Measurements from ENCODE around the gene RHOBTB3. TPM values are rescaled to one million over a fixed set of nuclear protein-coding genes. Genes with fewer than 3 reads are reported as not detected.

RHOBTB3 gene
- total and polyA plus RNA-seq, 10 of the 15 experiments (the other 5 are each of a cell fraction or from before 2014, with no cell fraction given), result 3.6 to 42.8 (median 8.4) TPM

- ChIA-PET CTCF (interaction anchor here (0.9 to 17.6 kb wide), 11 partner anchors 8 to 191 kb away, joined by 3 to 653 read pairs (median 8); partner anchors contain the start of gene GLRX), POLR2A (interaction anchor here (0.8 to 4.1 kb wide), 5 partner anchors 12 to 189 kb away, joined by 4 to 43 read pairs (median 23); partner anchors contain the start of genes GLRX and RFESD), RAD21 (ENCODE audit: unreplicated experiment) (interaction anchor here (0.9 to 11.7 kb wide), 10 partner anchors 16 to 191 kb away, joined by 3 to 186 read pairs (median 6); partner anchors contain the start of gene GLRX), SMC1A (ENCODE audit: uncharacterized antibody, unreplicated experiment) (interaction anchor here (1.1 to 21.9 kb wide), 9 partner anchors 12 to 172 kb away, joined by 4 to 622 read pairs (median 8); partner anchors contain the start of gene GLRX)
- no TSS peak for BruUV-seq (replicated peaks)
- Histone ChIP-seq H3K4me2 (ENCODE audit: control insufficient read depth, insufficient read depth) (peak overlapping the region; percentile 98), H3K4me3 (peak overlapping the region; percentile 72), H3K36me3 (ENCODE audit: control insufficient read depth in 2 of 2, insufficient read depth in 2 of 2, low read length in 1 of 2) (no peaks in the 10 kb centered on the region), H3K79me2 (ENCODE audit: control insufficient read depth, insufficient read depth, low read length) (peaks cover 4% of the 10 kb centered on the region), H3K9me3 (replicated peaks; ENCODE audit: control insufficient read depth, insufficient read depth, low read length) (no peaks in the 10 kb centered on the region), H4K20me1 (ENCODE audit: control insufficient read depth, insufficient read depth) (no peaks in the 10 kb centered on the region), H3K9ac (ENCODE audit: control insufficient read depth, insufficient read depth, low read length) (peak overlapping the region; percentile 75), H3K4me1 (ENCODE audit: control insufficient read depth, insufficient read depth, low read length) (peaks cover 22% of the 10 kb centered on the region), H3K27ac (ENCODE audit: control insufficient read depth, insufficient read depth) (peak overlapping the region; percentile 86), H2AFZ (ENCODE audit: control insufficient read depth, low read depth, low read length) (peak overlapping the region; percentile 59), H3K27me3 (replicated peaks in 1 of 2; ENCODE audit: control insufficient read depth in 2 of 2, insufficient read depth in 2 of 2, low read length in 1 of 2) (no peaks in the 10 kb centered on the region)
- ATAC-seq (peak; percentile 45), FAIRE-seq (no peak), DNase-seq (ENCODE audit: low read depth, low spot score) (no peak)
- intact Hi-C loops (cut with micrococcal nuclease; ENCODE audit: unreplicated experiment) (loop anchor here (5.0 kb wide), 1 partner anchor 104 kb away; the partner anchor contains the start of gene RHOBTB3), in situ Hi-C loops (cut with MboI) (no loop called here)
- TF ChIP-seq MYB (IDR thresholded peaks at IDR 0.05; ENCODE audit: borderline replicate concordance, low read depth, low read length), result no peak
- TF ChIP-seq HDGF (IDR thresholded peaks at IDR 0.05), result peak; percentile 79; the same call in 1 of the 2 replicates
- 0 out of 2 replicates have a peak, but pooled peaks have one; percentile 21 for TF ChIP-seq NBN (IDR thresholded peaks at IDR 0.05)
- peak; percentile 28; the same call in 1 of the 2 replicates for TF ChIP-seq MTA3 (IDR thresholded peaks at IDR 0.05; ENCODE audit: borderline replicate concordance, low read length)
- TF ChIP-seq, protein P1, sequence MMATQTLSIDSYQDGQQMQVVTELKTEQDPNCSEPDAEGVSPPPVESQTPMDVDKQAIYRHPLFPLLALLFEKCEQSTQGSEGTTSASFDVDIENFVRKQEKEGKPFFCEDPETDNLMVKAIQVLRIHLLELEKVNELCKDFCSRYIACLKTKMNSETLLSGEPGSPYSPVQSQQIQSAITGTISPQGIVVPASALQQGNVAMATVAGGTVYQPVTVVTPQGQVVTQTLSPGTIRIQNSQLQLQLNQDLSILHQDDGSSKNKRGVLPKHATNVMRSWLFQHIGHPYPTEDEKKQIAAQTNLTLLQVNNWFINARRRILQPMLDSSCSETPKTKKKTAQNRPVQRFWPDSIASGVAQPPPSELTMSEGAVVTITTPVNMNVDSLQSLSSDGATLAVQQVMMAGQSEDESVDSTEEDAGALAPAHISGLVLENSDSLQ (IDR thresholded peaks at IDR 0.05), result no peak
- TF ChIP-seq TCF7 (IDR thresholded peaks at IDR 0.05; ENCODE audit: borderline replicate concordance), result no peak
- 0 out of 2 replicates have a peak, but pooled peaks have one; percentile 30 for TF ChIP-seq TAF1 (IDR thresholded peaks at IDR 0.05; ENCODE audit: borderline replicate concordance, low read depth, low read length)
- WGBS (ENCODE audit: insufficient coverage, insufficient replicate concordance, low lambda C conversion rate, missing lambda C conversion rate), result under 1% methylated on average over 10 of the region's 10 CpGs
Measured at GRCh38 chr5:95835682-95836385, 104.7 kb downstream of the RHOBTB3 start.
